Endodermal cell (in vitro differentiated cells): Measurements from ENCODE around the gene IGFLR1. TPM values are rescaled to one million over a fixed set of nuclear protein-coding genes. Genes with fewer than 3 reads are reported as not detected.

ENCODE experiments used
- DNase-seq: peaks from one replicate; pipeline ENCODE4 v3.0.0-alpha.2; 2017
- H3K27ac ChIP-seq: 2 replicates; pipeline ENCODE4 v1.5.1; 2013; ENCODE audit warnings: mild to moderate bottlenecking, low read depth, low read length, moderate library complexity
- H3K27me3 ChIP-seq: 2 replicates; pipeline ENCODE4 v1.6.1; 2013; ENCODE audit warnings: mild to moderate bottlenecking, low read length, moderate library complexity; ENCODE audit not compliant: insufficient read depth, control insufficient read depth, poor library complexity, severe bottlenecking
- H3K36me3 ChIP-seq: 2 replicates; pipeline ENCODE4 v1.7.0; 2013; ENCODE audit warnings: mild to moderate bottlenecking, low read length, moderate library complexity; ENCODE audit not compliant: control insufficient read depth, insufficient read depth
- H3K4me1 ChIP-seq: one replicate; pipeline ENCODE4 v1.7.0; 2013; ENCODE audit warnings: low read length; ENCODE audit not compliant: control insufficient read depth, insufficient read depth
- H3K4me3 ChIP-seq: 2 replicates; pipeline ENCODE4 v1.5.1; 2013; ENCODE audit warnings: mild to moderate bottlenecking, low read length, moderate library complexity
- H3K9ac ChIP-seq: 2 replicates; pipeline ENCODE4 v1.6.1; 2013; ENCODE audit warnings: mild to moderate bottlenecking, low read length, moderate library complexity; ENCODE audit not compliant: poor library complexity, severe bottlenecking; ENCODE audit errors: extremely low read depth
- H3K9me3 ChIP-seq: 2 replicates; pipeline ENCODE4 v1.6.1; 2013; ENCODE audit warnings: mild to moderate bottlenecking, low read length, moderate library complexity; ENCODE audit not compliant: control insufficient read depth
- H3K27ac Mint-ChIP-seq: 2 replicates; pipeline ENCODE4 v1.8.0; 2020; ENCODE audit warnings: mixed read lengths
- H3K27me3 Mint-ChIP-seq: 2 replicates; pipeline ENCODE4 v1.8.0; 2021; ENCODE audit warnings: mild to moderate bottlenecking, mixed read lengths; ENCODE audit not compliant: insufficient read depth
- H3K36me3 Mint-ChIP-seq: 2 replicates; pipeline ENCODE4 v1.8.0; 2020; ENCODE audit warnings: low read depth, mixed read lengths
- H3K4me1 Mint-ChIP-seq: 2 replicates; pipeline ENCODE4 v1.8.0; 2020; ENCODE audit warnings: mixed read lengths
- H3K4me3 Mint-ChIP-seq: 2 replicates; pipeline ENCODE4 v1.8.0; 2020; ENCODE audit warnings: mild to moderate bottlenecking, moderate library complexity, mixed read lengths
- H3K9me3 Mint-ChIP-seq: 2 replicates; pipeline ENCODE4 v1.8.0; 2020; ENCODE audit warnings: mild to moderate bottlenecking, mixed read lengths
- CTCF ChIP-seq: fragments of 200-600 bp; sonication (generic); conservative IDR thresholded peaks from 2 replicates; pipeline ENCODE4 v1.5.0; 2021; ENCODE audit warnings: antibody characterized with exemption, mild to moderate bottlenecking
- WGBS, 2 experiments: methylation state at CpG; one replicate each; pipeline versions ENCODE4 v1.1.5 to v1.1.7; 2013; ENCODE audit warnings: missing lambda C conversion rate in 2 of 2, mixed read lengths in 1 of 2; ENCODE audit not compliant: insufficient coverage in 1 of 2, insufficient read length in 1 of 2; 5-methylcytosine and 5-hydroxymethylcytosine counted together
- total RNA-seq, 2 donors: library from RNA; stranded (reverse); fragmentation: NEBNext Ultra II Directional in 1 of 2; extraction: Animal tissue kit (Norgen Biotek cat#: 25700) in 1 of 2; gene quantifications; 2 replicates in 1 of 2; 3 replicates in 1 of 2; pipeline ENCODE4 v1.2.1, GENCODE V29; 2021

Gene IGFLR1
- total RNA-seq, 2 donors from 2014 or later, result 4.6 to 7.1 TPM

- peaks cover 5% of the 10 kb centered on the region for H3K27me3 Mint-ChIP-seq
- Histone ChIP-seq H3K9me3 (no peaks in the 10 kb centered on the region), H3K4me3 (no peak overlapping the region), H3K27me3 (no peaks in the 10 kb centered on the region), H3K9ac (no peak overlapping the region), H3K4me1 (no peaks in the 10 kb centered on the region), H3K36me3 (no peaks in the 10 kb centered on the region), H3K27ac (no peak overlapping the region)
- H3K4me3 Mint-ChIP-seq, result no peak overlapping the region
- TF ChIP-seq CTCF, result no peak
- 87 to 89% methylated on average over 3 to 4 of the region's 4 CpGs for WGBS, 2 experiments
- H3K9me3 Mint-ChIP-seq, result no peaks in the 10 kb centered on the region
- DNase-seq, result no peak
- H3K27ac Mint-ChIP-seq, result no peak overlapping the region
- H3K36me3 Mint-ChIP-seq, result no peaks in the 10 kb centered on the region
- no peaks in the 10 kb centered on the region for H3K4me1 Mint-ChIP-seq
These were observed 45.4 kb downstream of the IGFLR1 start for GRCh38 chr19:35696835-35697234.

GRCh38 chr19:35695895-35696422, 46.3 kb downstream of the IGFLR1 start:
- no peaks in the 10 kb centered on the region for H3K36me3 ChIP-seq
- H3K9me3 ChIP-seq, result no peaks in the 10 kb centered on the region
- no peaks in the 10 kb centered on the region for H3K27me3 ChIP-seq
- H3K4me1 Mint-ChIP-seq, result no peaks in the 10 kb centered on the region
- no peaks in the 10 kb centered on the region for H3K4me1 ChIP-seq
- TF ChIP-seq CTCF, result no peak
- no peak for DNase-seq
- no peaks in the 10 kb centered on the region for H3K36me3 Mint-ChIP-seq
- H3K9ac ChIP-seq, result no peak overlapping the region
- no peak overlapping the region for H3K4me3 Mint-ChIP-seq
- no peaks in the 10 kb centered on the region for H3K9me3 Mint-ChIP-seq
- WGBS, 2 experiments, result 83 to 100% methylated on average over 2 of the region's 2 CpGs
- no peak overlapping the region for H3K4me3 ChIP-seq
- H3K27ac Mint-ChIP-seq, result no peak overlapping the region
- H3K27me3 Mint-ChIP-seq, result peaks cover 5% of the 10 kb centered on the region
- no peak overlapping the region for H3K27ac ChIP-seq

- 48 to 66% methylated on average over 4 to 8 of the region's 8 CpGs for WGBS, 2 experiments
- Mint-ChIP-seq H3K27ac (no peak overlapping the region), H3K4me3 (no peak overlapping the region), H3K27me3 (peaks cover 5% of the 10 kb centered on the region), H3K9me3 (no peaks in the 10 kb centered on the region), H3K4me1 (no peaks in the 10 kb centered on the region), H3K36me3 (no peaks in the 10 kb centered on the region)
- H3K4me3 ChIP-seq, result no peak overlapping the region
- H3K9ac ChIP-seq, result no peak overlapping the region
- H3K27ac ChIP-seq, result no peak overlapping the region
- no peaks in the 10 kb centered on the region for H3K27me3 ChIP-seq
- no peaks in the 10 kb centered on the region for H3K4me1 ChIP-seq
- H3K9me3 ChIP-seq, result no peaks in the 10 kb centered on the region
- peak; percentile 99 for TF ChIP-seq CTCF
- peak; percentile 96 for DNase-seq
- no peaks in the 10 kb centered on the region for H3K36me3 ChIP-seq
These were observed 48.2 kb downstream of the IGFLR1 start for GRCh38 chr19:35693835-35694599.
